Liver (tissue), 9 donors: Measurements from ENCODE around the gene DDX25. TPM values are rescaled to one million over a fixed set of nuclear protein-coding genes. Genes with fewer than 3 reads are reported as not detected.

Source experiments
- DNase-seq: peaks from one replicate; pipeline ENCODE4 v3.0.0-alpha.2; 2017; ENCODE audit warnings: low spot score
- H3K27ac ChIP-seq, 2 donors: one replicate each; pipeline ENCODE4 v1.7.0; 2013; ENCODE audit warnings: inconsistent platforms in 2 of 2, low read length in 2 of 2, control low read depth in 1 of 2, low read depth in 1 of 2, mild to moderate bottlenecking in 1 of 2
- H3K27me3 ChIP-seq, 4 donors: one replicate each; pipeline versions ENCODE4 v1.6.1 to v1.7.0; 2013; ENCODE audit warnings: low read length in 3 of 4, inconsistent platforms in 1 of 4, mild to moderate bottlenecking in 1 of 4, moderate library complexity in 1 of 4; ENCODE audit not compliant: control insufficient read depth in 4 of 4, insufficient read depth in 4 of 4
- H3K36me3 ChIP-seq, 4 donors: one replicate each; pipeline versions ENCODE4 v1.6.1 to v1.7.0; 2013; ENCODE audit warnings: low read length in 3 of 4, mild to moderate bottlenecking in 3 of 4, low read depth in 1 of 4, moderate library complexity in 1 of 4; ENCODE audit not compliant: control insufficient read depth in 4 of 4, insufficient read depth in 3 of 4
- H3K4me1 ChIP-seq, 4 donors: one replicate each; pipeline versions ENCODE4 v1.6.1 to v1.7.0; 2013; ENCODE audit warnings: low read length in 3 of 4, mild to moderate bottlenecking in 3 of 4, moderate library complexity in 1 of 4; ENCODE audit not compliant: control insufficient read depth in 4 of 4, insufficient read depth in 4 of 4
- H3K4me3 ChIP-seq, 3 donors: one replicate each; pipeline versions ENCODE4 v1.6.1 to v1.7.0; 2013; ENCODE audit warnings: low read length in 3 of 3, control low read depth in 1 of 3, low read depth in 1 of 3, mild to moderate bottlenecking in 1 of 3
- H3K9ac ChIP-seq, 2 donors: one replicate each; pipeline ENCODE4 v1.7.0; 2013; ENCODE audit warnings: low read length in 2 of 2, mild to moderate bottlenecking in 2 of 2, moderate library complexity in 2 of 2, control low read depth in 1 of 2, low read depth in 1 of 2
- H3K9me3 ChIP-seq, 4 donors: one replicate each; pipeline versions ENCODE4 v1.6.1 to v1.7.0; 2013; ENCODE audit warnings: low read length in 3 of 4; ENCODE audit not compliant: control insufficient read depth in 4 of 4
- CTCF ChIP-seq: fragments of 150-350 bp; IDR thresholded peaks from 2 replicates; pipeline ENCODE4 v1.5.1; 2017; ENCODE audit warnings: improper control_type of control experiment, low read depth, low read length; ENCODE audit not compliant: missing input control
- EGR1 ChIP-seq, 2 donors: IDR thresholded peaks; 2 replicates each; pipeline ENCODE4 v1.6.1; 2016 to 2018; ENCODE audit warnings: antibody characterized with exemption in 2 of 2, low read depth in 2 of 2
- FOXA1 ChIP-seq: IDR thresholded peaks from 2 replicates; pipeline ENCODE4 v1.6.1; 2016; ENCODE audit warnings: antibody characterized with exemption
- FOXA2 ChIP-seq: IDR thresholded peaks from 2 replicates; pipeline ENCODE4 v1.6.1; 2016; ENCODE audit warnings: antibody characterized with exemption
- HNF4A ChIP-seq, 2 donors: conservative IDR thresholded peaks; 2 replicates each; pipeline ENCODE4 v1.6.1; 2016; ENCODE audit warnings: antibody characterized with exemption in 2 of 2, mild to moderate bottlenecking in 2 of 2
- HNF4G ChIP-seq: IDR thresholded peaks from 2 replicates; pipeline ENCODE4 v1.6.1; 2016; ENCODE audit warnings: antibody characterized with exemption
- JUND ChIP-seq, 2 donors: IDR thresholded peaks; 2 replicates each; pipeline ENCODE4 v1.6.1; 2016; ENCODE audit warnings: antibody characterized with exemption in 2 of 2
- MAX ChIP-seq: IDR thresholded peaks from 2 replicates; pipeline ENCODE4 v1.6.1; 2016; ENCODE audit warnings: antibody characterized with exemption
- NR2F2 ChIP-seq: IDR thresholded peaks from 2 replicates; pipeline ENCODE4 v1.6.1; 2016; ENCODE audit warnings: antibody characterized with exemption
- RAD21 ChIP-seq, 2 donors: IDR thresholded peaks; 2 replicates each; pipeline ENCODE4 v1.6.1; 2016; ENCODE audit warnings: antibody characterized with exemption in 2 of 2, mild to moderate bottlenecking in 2 of 2
- RXRA ChIP-seq, 2 donors: IDR thresholded peaks; 2 replicates each; pipeline ENCODE4 v1.6.1; 2017 to 2018; ENCODE audit warnings: antibody characterized with exemption in 2 of 2, mild to moderate bottlenecking in 1 of 2
- SP1 ChIP-seq: IDR thresholded peaks from 2 replicates; pipeline ENCODE4 v1.6.1; 2018; ENCODE audit warnings: antibody characterized with exemption, mild to moderate bottlenecking
- TAF1 ChIP-seq: conservative IDR thresholded peaks from 2 replicates; pipeline ENCODE4 v1.6.1; 2016; ENCODE audit warnings: antibody characterized with exemption, mild to moderate bottlenecking
- YY1 ChIP-seq: IDR thresholded peaks from 2 replicates; pipeline ENCODE4 v1.6.1; 2016; ENCODE audit warnings: antibody characterized with exemption, mild to moderate bottlenecking
- WGBS: extraction: QIAGEN DNeasy Blood & Tissue Kit; methylation state at CpG from one replicate; pipeline ENCODE4 v1.1.7; 2013; 5-methylcytosine and 5-hydroxymethylcytosine counted together
- polyA plus RNA-seq, 2 donors: library from polyadenylated mRNA; stranded (reverse) in 1 of 2; unstranded in 1 of 2; fragments of 200-250 nt in 1 of 2; fragments of >200 nt in 1 of 2; fragmentation: Nextera tagmentation in 1 of 2; extraction: Ambion mirVana in 1 of 2; gene quantifications; one replicate each; pipeline versions ENCODE4 v1.2.1 to v1.2.3, GENCODE V29; 2013 to 2015
- total RNA-seq, 2 donors: library from RNA; depleted of rRNA; stranded (reverse); fragments of >200 nt; gene quantifications; one replicate each; pipeline ENCODE4 v1.2.3, GENCODE V29; 2014
- TF ChIP-seq, protein P1 (sequence below): IDR thresholded peaks from 2 replicates; pipeline ENCODE4 v1.6.1; 2016; ENCODE audit warnings: antibody characterized with exemption
- TF ChIP-seq, protein P2 (sequence below): IDR thresholded peaks from 2 replicates; pipeline ENCODE4 v1.6.1; 2016; ENCODE audit warnings: antibody characterized with exemption, mild to moderate bottlenecking
- donor health status: healthy.
- donor health status: healthy.
- donor health status: healthy.
- donor health status: healthy.
- donor health status: healthy.

DDX25 gene
- total and polyA plus RNA-seq, 4 donors = 0.07 to 0.79 (median 0.31) TPM

- WGBS = 74% methylated on average over 1 of the region's 1 CpG
- TF ChIP-seq, protein P1, sequence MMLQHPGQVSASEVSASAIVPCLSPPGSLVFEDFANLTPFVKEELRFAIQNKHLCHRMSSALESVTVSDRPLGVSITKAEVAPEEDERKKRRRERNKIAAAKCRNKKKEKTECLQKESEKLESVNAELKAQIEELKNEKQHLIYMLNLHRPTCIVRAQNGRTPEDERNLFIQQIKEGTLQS = no peak
- TF ChIP-seq RAD21 (IDR thresholded peaks at IDR 0.05) (no peak), JUND (IDR thresholded peaks at IDR 0.05) (no peak), RXRA (IDR thresholded peaks at IDR 0.05) (no peak), MAX (no peak), FOXA2 (no peak), YY1 (no peak), HNF4G (no peak), HNF4A (conservative IDR thresholded peaks at IDR 0.05) (no peak)
- TF ChIP-seq, protein P2, sequence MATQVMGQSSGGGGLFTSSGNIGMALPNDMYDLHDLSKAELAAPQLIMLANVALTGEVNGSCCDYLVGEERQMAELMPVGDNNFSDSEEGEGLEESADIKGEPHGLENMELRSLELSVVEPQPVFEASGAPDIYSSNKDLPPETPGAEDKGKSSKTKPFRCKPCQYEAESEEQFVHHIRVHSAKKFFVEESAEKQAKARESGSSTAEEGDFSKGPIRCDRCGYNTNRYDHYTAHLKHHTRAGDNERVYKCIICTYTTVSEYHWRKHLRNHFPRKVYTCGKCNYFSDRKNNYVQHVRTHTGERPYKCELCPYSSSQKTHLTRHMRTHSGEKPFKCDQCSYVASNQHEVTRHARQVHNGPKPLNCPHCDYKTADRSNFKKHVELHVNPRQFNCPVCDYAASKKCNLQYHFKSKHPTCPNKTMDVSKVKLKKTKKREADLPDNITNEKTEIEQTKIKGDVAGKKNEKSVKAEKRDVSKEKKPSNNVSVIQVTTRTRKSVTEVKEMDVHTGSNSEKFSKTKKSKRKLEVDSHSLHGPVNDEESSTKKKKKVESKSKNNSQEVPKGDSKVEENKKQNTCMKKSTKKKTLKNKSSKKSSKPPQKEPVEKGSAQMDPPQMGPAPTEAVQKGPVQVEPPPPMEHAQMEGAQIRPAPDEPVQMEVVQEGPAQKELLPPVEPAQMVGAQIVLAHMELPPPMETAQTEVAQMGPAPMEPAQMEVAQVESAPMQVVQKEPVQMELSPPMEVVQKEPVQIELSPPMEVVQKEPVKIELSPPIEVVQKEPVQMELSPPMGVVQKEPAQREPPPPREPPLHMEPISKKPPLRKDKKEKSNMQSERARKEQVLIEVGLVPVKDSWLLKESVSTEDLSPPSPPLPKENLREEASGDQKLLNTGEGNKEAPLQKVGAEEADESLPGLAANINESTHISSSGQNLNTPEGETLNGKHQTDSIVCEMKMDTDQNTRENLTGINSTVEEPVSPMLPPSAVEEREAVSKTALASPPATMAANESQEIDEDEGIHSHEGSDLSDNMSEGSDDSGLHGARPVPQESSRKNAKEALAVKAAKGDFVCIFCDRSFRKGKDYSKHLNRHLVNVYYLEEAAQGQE = no peak
- DNase-seq = no peak
- H3K27me3 ChIP-seq = no peaks in the 10 kb centered on the region
- no peak overlapping the region for H3K27ac ChIP-seq
- H3K9me3 ChIP-seq = no peaks in the 10 kb centered on the region
- no peak overlapping the region for H3K9ac ChIP-seq
- H3K4me3 ChIP-seq = no peak overlapping the region
- H3K4me1 ChIP-seq = no peaks in the 10 kb centered on the region
- H3K36me3 ChIP-seq = no peaks in the 10 kb centered on the region
Observed at GRCh38 chr11:125881291-125881690, 23.0 kb upstream of the DDX25 start.

GRCh38 chr11:125883375-125883774 lies 20.9 kb upstream of the DDX25 start:
- TF ChIP-seq HNF4G = no peak
- TF ChIP-seq, protein P2 = no peak
- TF ChIP-seq RAD21 (IDR thresholded peaks at IDR 0.05) = no peak
- no peak overlapping the region for H3K27ac ChIP-seq

GRCh38 chr11:125886997-125887372 lies 17.3 kb upstream of the DDX25 start:
- peak; percentile 61 for DNase-seq
- WGBS = 43% methylated on average over 24 of the region's 24 CpGs
- peak overlapping the region; percentile 67 to 93 (median 74) for H3K4me3 ChIP-seq
- H3K27ac ChIP-seq = peak overlapping the region; percentile 90 to 94
- no peaks in the 10 kb centered on the region for H3K27me3 ChIP-seq
- H3K4me1 ChIP-seq = peaks cover 3 to 17% (median 8%) of the 10 kb centered on the region in 4 donors
- TF ChIP-seq FOXA1 (no peak), TAF1 (no peak), SP1 (no peak), RAD21 (IDR thresholded peaks at IDR 0.05) (no peak), MAX (no peak), HNF4A (conservative IDR thresholded peaks at IDR 0.05) (no peak), CTCF (no peak), YY1 (no peak), FOXA2 (no peak), HNF4G (no peak), JUND (IDR thresholded peaks at IDR 0.05) (no peak), NR2F2 (no peak), RXRA (IDR thresholded peaks at IDR 0.05) (no peak), EGR1 (IDR thresholded peaks at IDR 0.05; ENCODE audit: low read depth in 2 of 2) (no peak)
- H3K36me3 ChIP-seq = no peaks in the 10 kb centered on the region
- no peak overlapping the region for H3K9ac ChIP-seq
- H3K9me3 ChIP-seq = no peaks in the 10 kb centered on the region

More at GRCh38 chr11:125883375-125883774, 20.9 kb upstream of the DDX25 start:
- DNase-seq = no peak
- Histone ChIP-seq H3K9me3 (no peaks in the 10 kb centered on the region), H3K4me1 (peaks cover 1 to 10% (median 5%) of the 10 kb centered on the region in 4 donors), H3K4me3 (no peak overlapping the region), H3K36me3 (no peaks in the 10 kb centered on the region), H3K27me3 (no peaks in the 10 kb centered on the region), H3K9ac (no peak overlapping the region)
- 83% methylated on average over 8 of the region's 8 CpGs for WGBS
